ENCODE measurements around the gene DNAH11. TPM values are rescaled to one million over a fixed set of nuclear protein-coding genes. Genes with fewer than 3 reads are reported as not detected.

Gene DNAH11
- total and polyA plus RNA-seq, 12 donors: 0.03 to 0.59 (median 0.19) TPM; not detected in 2

GRCh38 chr7:21640105-21640504 lies 97.3 kb downstream of the DNAH11 start:
- ATAC-seq (no peak), DNase-seq (no peak)

GRCh38 chr7:21641546-21641945 lies 98.7 kb downstream of the DNAH11 start:
- Histone ChIP-seq H3K4me3 (no peak overlapping the region), H3K36me3 (no peaks in the 10 kb centered on the region), H3K9me3 (peaks cover 0 to 4% (median 0%) of the 10 kb centered on the region in 11 donors), H3K4me1 (no peaks in the 10 kb centered on the region), H3K27me3 (peaks cover 0 to 15% (median 0%) of the 10 kb centered on the region in 7 donors), H3K27ac (no peak overlapping the region)
- TF ChIP-seq CTCF (IDR thresholded peaks at IDR 0.05): no peak
- WGBS, 2 donors: 64 to 75% methylated on average over 4 of the region's 4 CpGs
- intact Hi-C loops (cut with DNase I): no loop called here
- DNase-seq (no peak), ATAC-seq (no peak)

More at GRCh38 chr7:21640105-21640504, 97.3 kb downstream of the DNAH11 start:
- 80 to 83% methylated on average over 2 of the region's 2 CpGs for WGBS, 2 donors
- no peaks in the 10 kb centered on the region for H3K4me1 ChIP-seq
- H3K36me3 ChIP-seq: no peaks in the 10 kb centered on the region
- no peak overlapping the region for H3K27ac ChIP-seq
- intact Hi-C loops (cut with DNase I): no loop called here
- TF ChIP-seq CTCF (IDR thresholded peaks at IDR 0.05): no peak
- H3K27me3 ChIP-seq: peaks cover 0 to 15% (median 0%) of the 10 kb centered on the region in 7 donors
- H3K4me3 ChIP-seq: no peak overlapping the region
- H3K9me3 ChIP-seq: no peaks in the 10 kb centered on the region

- Histone ChIP-seq H3K36me3 (no peaks in the 10 kb centered on the region), H3K4me3 (no peak overlapping the region), H3K9me3 (peaks cover 0 to 10% (median 0%) of the 10 kb centered on the region in 11 donors), H3K27me3 (peaks cover 0 to 15% (median 0%) of the 10 kb centered on the region in 7 donors), H3K27ac (no peak overlapping the region), H3K4me1 (no peaks in the 10 kb centered on the region)
- DNase-seq (no peak), ATAC-seq (no peak)
- intact Hi-C loops (cut with DNase I): no loop called here
- 40 to 53% methylated on average over 4 of the region's 4 CpGs for WGBS, 2 donors
- no peak for TF ChIP-seq CTCF (IDR thresholded peaks at IDR 0.05)
Measured at GRCh38 chr7:21642422-21642821, 99.6 kb downstream of the DNAH11 start.

- Histone ChIP-seq H3K27me3 (no peaks in the 10 kb centered on the region), H3K4me1 (no peaks in the 10 kb centered on the region), H3K36me3 (no peaks in the 10 kb centered on the region), H3K27ac (no peak overlapping the region), H3K4me3 (no peak overlapping the region), H3K9me3 (peaks cover 0 to 9% (median 0%) of the 10 kb centered on the region in 11 donors)
- intact Hi-C loops (cut with DNase I): no loop called here
- no peak for TF ChIP-seq CTCF (IDR thresholded peaks at IDR 0.05)
- DNase-seq (no peak), ATAC-seq (no peak)
- WGBS, 2 donors: 61 to 64% methylated on average over 1 of the region's 1 CpG
Measured at GRCh38 chr7:21651697-21652096, 108.9 kb downstream of the DNAH11 start.

All from heart right ventricle (tissue), 16 donors.